Measurements from ENCODE around the gene RC3H1. TPM values are rescaled to one million over a fixed set of nuclear protein-coding genes. Genes with fewer than 3 reads are reported as not detected.

Gene RC3H1
- total RNA-seq, 1 donor from 2014 or later: 41.1 TPM

GRCh38 chr1:174021591-174022079, 522 bp downstream of the RC3H1 start:
- Histone ChIP-seq H3K9me3 (no peaks in the 10 kb centered on the region), H3K36me3 (no peaks in the 10 kb centered on the region), H3K4me3 (peak overlapping the region; percentile 89), H3K27me3 (ENCODE audit: low read depth) (no peaks in the 10 kb centered on the region), H3K4me1 (peaks cover 55% of the 10 kb centered on the region), H3K27ac (peak overlapping the region; percentile 96)
- TF ChIP-seq, protein P1, sequence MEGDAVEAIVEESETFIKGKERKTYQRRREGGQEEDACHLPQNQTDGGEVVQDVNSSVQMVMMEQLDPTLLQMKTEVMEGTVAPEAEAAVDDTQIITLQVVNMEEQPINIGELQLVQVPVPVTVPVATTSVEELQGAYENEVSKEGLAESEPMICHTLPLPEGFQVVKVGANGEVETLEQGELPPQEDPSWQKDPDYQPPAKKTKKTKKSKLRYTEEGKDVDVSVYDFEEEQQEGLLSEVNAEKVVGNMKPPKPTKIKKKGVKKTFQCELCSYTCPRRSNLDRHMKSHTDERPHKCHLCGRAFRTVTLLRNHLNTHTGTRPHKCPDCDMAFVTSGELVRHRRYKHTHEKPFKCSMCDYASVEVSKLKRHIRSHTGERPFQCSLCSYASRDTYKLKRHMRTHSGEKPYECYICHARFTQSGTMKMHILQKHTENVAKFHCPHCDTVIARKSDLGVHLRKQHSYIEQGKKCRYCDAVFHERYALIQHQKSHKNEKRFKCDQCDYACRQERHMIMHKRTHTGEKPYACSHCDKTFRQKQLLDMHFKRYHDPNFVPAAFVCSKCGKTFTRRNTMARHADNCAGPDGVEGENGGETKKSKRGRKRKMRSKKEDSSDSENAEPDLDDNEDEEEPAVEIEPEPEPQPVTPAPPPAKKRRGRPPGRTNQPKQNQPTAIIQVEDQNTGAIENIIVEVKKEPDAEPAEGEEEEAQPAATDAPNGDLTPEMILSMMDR (IDR thresholded peaks at IDR 0.05): no peak
- intact Hi-C loops (cut with DNase I): no loop called here
- ATAC-seq: peak; percentile 71 to 78
- DNase-seq: peak; percentile 68

- ATAC-seq (no peak), DNase-seq (no peak)
- no peaks in the 10 kb centered on the region for H3K27me3 ChIP-seq (ENCODE audit: low read depth)
- peaks cover 56% of the 10 kb centered on the region for H3K4me1 ChIP-seq
- H3K9me3 ChIP-seq: no peaks in the 10 kb centered on the region
- intact Hi-C loops (cut with DNase I): no loop called here
- H3K36me3 ChIP-seq: no peaks in the 10 kb centered on the region
- no peak overlapping the region for H3K27ac ChIP-seq
- TF ChIP-seq, protein P1 (IDR thresholded peaks at IDR 0.05): no peak
- H3K4me3 ChIP-seq: no peak overlapping the region
Observed at GRCh38 chr1:174018565-174018964, 3.6 kb downstream of the RC3H1 start.

- peaks cover 47% of the 10 kb centered on the region for H3K4me1 ChIP-seq
- no peak overlapping the region for H3K4me3 ChIP-seq
- ATAC-seq (no peak), DNase-seq (no peak)
- H3K27ac ChIP-seq: no peak overlapping the region
- intact Hi-C loops (cut with DNase I): no loop called here
- H3K9me3 ChIP-seq: no peaks in the 10 kb centered on the region
- no peaks in the 10 kb centered on the region for H3K27me3 ChIP-seq (ENCODE audit: low read depth)
- TF ChIP-seq, protein P1 (IDR thresholded peaks at IDR 0.05): no peak
- H3K36me3 ChIP-seq: no peaks in the 10 kb centered on the region
Observed at GRCh38 chr1:174017231-174017970, 4.8 kb downstream of the RC3H1 start.

DNA sequence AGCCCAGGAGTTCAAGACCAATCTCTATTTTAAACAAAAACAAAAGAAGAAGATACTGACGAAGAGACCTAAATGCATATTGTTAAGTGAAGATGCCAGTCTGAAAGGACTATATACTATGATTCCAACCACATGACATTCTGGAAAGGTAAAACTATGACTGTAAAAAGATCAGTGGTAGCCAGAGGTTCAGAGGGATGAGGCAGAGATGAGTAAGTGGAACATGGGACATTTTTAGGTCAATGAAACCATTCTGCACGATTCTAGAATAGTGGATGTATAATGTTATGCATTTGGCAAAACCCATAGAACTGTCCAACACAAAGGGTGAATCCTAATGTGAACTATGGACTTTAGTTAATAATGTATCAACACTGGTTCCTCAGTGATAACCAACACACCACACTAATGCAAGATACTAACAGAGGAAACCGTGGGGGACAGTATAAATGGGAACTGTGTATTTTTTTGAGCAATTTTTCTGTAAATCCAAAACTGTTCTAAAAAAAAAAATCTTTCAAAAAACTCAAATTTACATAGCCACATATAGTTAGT, 8.2 kb downstream of the RC3H1 start:
- no peak for DNase-seq
- H3K9me3 ChIP-seq: no peaks in the 10 kb centered on the region
- no peaks in the 10 kb centered on the region for H3K36me3 ChIP-seq
- peaks cover 41% of the 10 kb centered on the region for H3K4me1 ChIP-seq
- H3K27me3 ChIP-seq (ENCODE audit: low read depth): no peaks in the 10 kb centered on the region
- no peak for ATAC-seq
- no peak overlapping the region for H3K4me3 ChIP-seq
- TF ChIP-seq, protein P1 (IDR thresholded peaks at IDR 0.05): no peak
- H3K27ac ChIP-seq: no peak overlapping the region
- intact Hi-C loops (cut with DNase I): no loop called here

- Histone ChIP-seq H3K9me3 (no peaks in the 10 kb centered on the region), H3K27ac (no peak overlapping the region), H3K36me3 (no peaks in the 10 kb centered on the region), H3K4me3 (no peak overlapping the region), H3K4me1 (peaks cover 29% of the 10 kb centered on the region), H3K27me3 (ENCODE audit: low read depth) (no peaks in the 10 kb centered on the region)
- TF ChIP-seq, protein P1 (IDR thresholded peaks at IDR 0.05): no peak
- DNase-seq: no peak
- intact Hi-C loops (cut with DNase I): no loop called here
- ATAC-seq: peak; percentile 32 to 54
Observed at GRCh38 chr1:174008979-174009378, 13.2 kb downstream of the RC3H1 start.
